Natural killer cell treated with Interleukin-12 subunit alpha and Interleukin-12 subunit beta and Interleukin-15 and Interleukin-18, amount 100 ng/mL, for 72 hours (primary cell): Measurements from ENCODE around the gene CX3CR1. TPM values are rescaled to one million over a fixed set of nuclear protein-coding genes. Genes with fewer than 3 reads are reported as not detected.
A peak's percentile ranks its signal among the peaks of the same experiment; 100 is the strongest.

ENCODE experiments used
- ATAC-seq, 2 donors: fragments of 150-1000 bp; cut with Tn5 transposase in 1 of 2; sonication (Bioruptor Pico), chemical (Tn5 transposase) in 1 of 2; 2 replicates each; pipeline ENCODE4 v1.10.0; 2021
- DNase-seq: peaks from one replicate; pipeline ENCODE4 v3.0.0; 2022; ENCODE audit warnings: low spot score
- H3K27ac Mint-ChIP-seq, 2 donors: 1 replicate in 1 of 2; 2 replicates in 1 of 2; pipeline ENCODE4 v1.8.0; 2022; ENCODE audit warnings: mixed read lengths in 2 of 2, mild to moderate bottlenecking in 1 of 2, moderate library complexity in 1 of 2
- H3K27me3 Mint-ChIP-seq, 2 donors: 1 replicate in 1 of 2; 2 replicates in 1 of 2; pipeline ENCODE4 v1.8.0; 2022; ENCODE audit warnings: mixed read lengths in 2 of 2
- H3K36me3 Mint-ChIP-seq: one replicate; pipeline ENCODE4 v1.8.0; 2022; ENCODE audit warnings: mixed read lengths
- H3K4me1 Mint-ChIP-seq, 2 donors: 1 replicate in 1 of 2; 2 replicates in 1 of 2; pipeline ENCODE4 v1.8.0; 2022; ENCODE audit warnings: low read depth in 2 of 2, mixed read lengths in 2 of 2, mild to moderate bottlenecking in 1 of 2
- H3K4me3 Mint-ChIP-seq: one replicate; pipeline ENCODE4 v1.8.0; 2022; ENCODE audit warnings: mixed read lengths
- H3K9me3 Mint-ChIP-seq: 2 replicates; pipeline ENCODE4 v1.8.0; 2022; ENCODE audit warnings: mixed read lengths
- total RNA-seq, 2 donors: library from RNA; stranded (reverse); gene quantifications; one replicate each; pipeline ENCODE4 v1.2.3, GENCODE V29; 2022

Gene CX3CR1
- total RNA-seq, 2 donors from 2014 or later: 5.8 to 18.4 TPM

DNA sequence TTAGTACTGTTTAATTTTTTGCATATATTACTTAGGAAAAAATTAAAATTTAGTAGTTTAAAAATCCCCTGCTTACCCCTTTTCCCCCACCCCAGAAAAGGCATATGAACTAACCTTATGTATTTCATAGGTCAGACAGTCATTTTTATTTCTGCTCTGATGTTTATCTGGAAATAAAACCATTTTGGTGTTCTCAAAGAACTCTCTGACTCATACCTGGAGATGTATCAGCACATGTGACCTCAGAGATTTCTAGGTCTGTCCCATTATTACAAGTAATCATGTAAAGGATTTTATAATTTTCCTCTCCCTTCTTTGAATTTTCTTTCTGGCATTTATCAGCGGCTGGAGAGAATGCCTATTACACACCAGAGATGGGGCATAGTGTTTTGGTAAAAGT is 35.6 kb upstream of the CX3CR1 start:
- ATAC-seq (peak in 1 of 2 donors; percentile 54), DNase-seq (no peak)
- H3K4me3 Mint-ChIP-seq: no peak overlapping the region
- peaks cover 4% of the 10 kb centered on the region for H3K9me3 Mint-ChIP-seq
- peaks cover 17% of the 10 kb centered on the region for H3K36me3 Mint-ChIP-seq
- peaks cover 0 to 5% of the 10 kb centered on the region in 2 donors for H3K4me1 Mint-ChIP-seq
- no peaks in the 10 kb centered on the region for H3K27me3 Mint-ChIP-seq
- no peak overlapping the region for H3K27ac Mint-ChIP-seq

DNA sequence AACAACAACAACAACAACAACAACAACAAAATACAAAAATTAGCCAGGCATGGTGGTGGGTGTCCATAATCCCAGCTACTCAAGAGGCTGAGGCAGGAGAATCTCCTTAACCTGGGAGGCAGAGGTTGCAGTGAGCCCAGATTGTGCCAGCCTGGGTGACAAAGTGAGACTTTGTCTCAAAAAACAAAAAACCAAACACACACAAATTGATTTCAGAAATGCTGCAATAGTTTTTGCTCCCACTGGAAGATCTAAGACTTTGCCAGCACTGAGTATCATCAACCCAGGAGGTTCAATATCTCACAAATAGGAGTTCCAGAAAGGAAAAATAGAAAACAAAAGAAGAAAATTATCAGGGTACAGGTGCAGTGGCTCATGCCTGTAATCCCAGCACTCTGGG is 33.5 kb upstream of the CX3CR1 start:
- peaks cover 0 to 3% of the 10 kb centered on the region in 2 donors for H3K27me3 Mint-ChIP-seq
- H3K4me3 Mint-ChIP-seq: no peak overlapping the region
- DNase-seq (no peak), ATAC-seq (no peak)
- H3K27ac Mint-ChIP-seq: no peak overlapping the region
- H3K9me3 Mint-ChIP-seq: peaks cover 4% of the 10 kb centered on the region
- peaks cover 0 to 5% of the 10 kb centered on the region in 2 donors for H3K4me1 Mint-ChIP-seq
- peaks cover 17% of the 10 kb centered on the region for H3K36me3 Mint-ChIP-seq

GRCh38 chr3:39302178-39302577 is 22.3 kb upstream of the CX3CR1 start:
- peaks cover 14 to 18% of the 10 kb centered on the region in 2 donors for H3K27me3 Mint-ChIP-seq
- H3K9me3 Mint-ChIP-seq: peaks cover 25% of the 10 kb centered on the region
- H3K36me3 Mint-ChIP-seq: peaks cover 43% of the 10 kb centered on the region
- no peaks in the 10 kb centered on the region for H3K4me1 Mint-ChIP-seq
- no peak overlapping the region for H3K27ac Mint-ChIP-seq
- H3K4me3 Mint-ChIP-seq: no peak overlapping the region
- no peak for DNase-seq
- no peak for ATAC-seq

DNA sequence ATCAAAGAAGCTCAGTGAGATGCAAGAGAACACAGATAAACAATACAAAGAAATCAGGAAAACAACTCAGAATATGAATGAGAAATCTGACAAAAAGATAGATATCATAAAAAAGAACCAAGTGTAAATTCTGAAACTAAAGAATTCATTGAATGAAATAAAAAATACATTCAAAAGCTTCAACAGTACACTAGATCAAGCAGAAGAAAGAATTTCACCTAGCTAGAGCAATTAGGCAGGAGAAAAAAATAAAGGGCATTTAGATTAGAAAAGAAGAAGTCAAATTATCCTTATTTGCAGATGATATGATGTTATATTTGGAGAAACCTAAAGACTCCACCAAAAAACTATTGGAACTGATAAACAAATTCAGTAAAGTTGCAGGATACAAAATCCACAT is 19.4 kb upstream of the CX3CR1 start:
- DNase-seq: no peak
- Mint-ChIP-seq H3K36me3 (peaks cover 36% of the 10 kb centered on the region), H3K4me1 (peaks cover 0 to 7% of the 10 kb centered on the region in 2 donors), H3K27me3 (peaks cover 7 to 10% of the 10 kb centered on the region in 2 donors), H3K4me3 (no peak overlapping the region), H3K27ac (no peak overlapping the region), H3K9me3 (peaks cover 25% of the 10 kb centered on the region)
- ATAC-seq: no peak

GRCh38 chr3:39296197-39297077 is 16.6 kb upstream of the CX3CR1 start:
- Mint-ChIP-seq H3K27ac (no peak overlapping the region), H3K36me3 (peaks cover 26% of the 10 kb centered on the region)

DNA sequence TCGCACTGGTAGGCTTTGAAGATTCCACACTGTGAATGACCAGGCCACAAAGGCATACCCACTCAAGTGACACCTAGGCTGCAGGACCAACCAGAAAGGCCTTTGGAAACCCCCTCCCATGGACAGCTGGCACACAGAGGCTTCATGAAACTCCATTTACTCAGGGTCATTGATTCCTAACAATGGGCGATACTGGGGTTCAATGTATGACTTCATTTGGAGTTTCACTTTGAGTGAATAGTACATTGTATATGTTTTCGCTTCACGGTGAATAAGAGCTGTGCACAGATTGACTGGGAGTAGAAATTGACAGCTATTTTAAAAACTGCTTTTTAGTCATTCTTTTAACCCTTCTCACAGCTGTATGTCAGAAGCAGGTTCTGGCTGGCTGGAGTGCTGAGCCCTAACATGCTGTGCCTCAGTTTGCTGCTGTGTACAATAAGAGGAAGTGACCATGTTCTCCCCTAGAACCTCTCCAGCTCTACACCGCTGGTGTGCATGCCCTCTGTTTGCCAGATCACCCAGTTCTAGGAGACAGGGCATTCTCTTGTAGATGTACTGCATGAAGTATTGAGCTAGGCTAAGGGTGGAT is 15.4 kb upstream of the CX3CR1 start:
- DNase-seq (no peak), ATAC-seq (peak in 1 of 2 donors; percentile 63)
- Mint-ChIP-seq H3K27ac (no peak overlapping the region), H3K36me3 (peaks cover 17% of the 10 kb centered on the region), H3K4me1 (peaks cover 8 to 13% of the 10 kb centered on the region in 2 donors), H3K27me3 (no peaks in the 10 kb centered on the region), H3K9me3 (peaks cover 13% of the 10 kb centered on the region), H3K4me3 (no peak overlapping the region)

More at GRCh38 chr3:39296197-39297077, 16.6 kb upstream of the CX3CR1 start:
- H3K27me3 Mint-ChIP-seq: peaks cover 0 to 4% of the 10 kb centered on the region in 2 donors
- ATAC-seq (no peak), DNase-seq (no peak)
- peaks cover 5 to 11% of the 10 kb centered on the region in 2 donors for H3K4me1 Mint-ChIP-seq
- no peak overlapping the region for H3K4me3 Mint-ChIP-seq
- H3K9me3 Mint-ChIP-seq: peaks cover 17% of the 10 kb centered on the region

DNA sequence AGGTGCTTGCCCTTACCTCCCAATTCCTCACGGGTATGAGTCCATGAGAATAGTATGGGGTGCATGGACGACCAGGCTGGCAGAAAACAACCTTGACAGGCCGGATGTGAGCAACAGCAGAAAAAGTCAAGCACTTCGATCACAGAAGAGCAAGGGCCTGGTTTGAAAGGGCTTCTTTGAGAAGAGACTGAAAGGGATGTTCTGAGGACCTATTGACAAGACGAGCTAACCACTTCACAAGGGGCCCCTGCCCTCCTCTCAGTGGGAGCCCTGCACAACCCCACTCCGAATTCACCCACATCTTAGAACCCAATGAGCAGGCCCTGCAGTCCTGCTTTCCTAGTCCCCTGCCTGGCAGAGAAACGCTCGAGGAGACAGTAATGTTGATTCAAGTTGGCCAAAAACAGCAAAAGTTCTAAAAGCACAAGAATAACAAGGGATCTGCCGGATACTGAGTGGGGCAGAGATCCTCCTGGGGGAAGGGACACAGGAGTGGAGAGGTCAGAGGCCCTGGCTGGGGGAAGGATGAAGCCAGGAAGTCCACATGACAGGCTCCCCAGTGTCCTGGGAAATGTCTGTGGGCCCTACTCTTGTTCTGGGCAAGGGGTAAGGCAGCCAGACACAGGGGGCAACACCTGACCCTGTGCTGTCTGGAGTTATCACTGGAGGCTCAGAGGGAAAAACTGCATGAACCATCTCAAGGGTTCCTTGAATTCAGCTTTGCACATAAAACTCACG is 14.8 kb upstream of the CX3CR1 start:
- DNase-seq: no peak

GRCh38 chr3:39292961-39293360 is 13.1 kb upstream of the CX3CR1 start:
- Mint-ChIP-seq H3K36me3 (no peaks in the 10 kb centered on the region), H3K4me3 (no peak overlapping the region), H3K4me1 (peaks cover 25 to 36% of the 10 kb centered on the region in 2 donors), H3K9me3 (no peaks in the 10 kb centered on the region), H3K27me3 (no peaks in the 10 kb centered on the region), H3K27ac (no peak overlapping the region)
- no peak for ATAC-seq
- no peak for DNase-seq

More for the DNA sequence above, 14.8 kb upstream of the CX3CR1 start:
- no peaks in the 10 kb centered on the region for H3K27me3 Mint-ChIP-seq
- ATAC-seq: no peak
- no peak overlapping the region for H3K4me3 Mint-ChIP-seq
- H3K4me1 Mint-ChIP-seq: peaks cover 13 to 19% of the 10 kb centered on the region in 2 donors
- H3K9me3 Mint-ChIP-seq: peaks cover 7% of the 10 kb centered on the region
- no peak overlapping the region for H3K27ac Mint-ChIP-seq
- H3K36me3 Mint-ChIP-seq: peaks cover 10% of the 10 kb centered on the region

DNA sequence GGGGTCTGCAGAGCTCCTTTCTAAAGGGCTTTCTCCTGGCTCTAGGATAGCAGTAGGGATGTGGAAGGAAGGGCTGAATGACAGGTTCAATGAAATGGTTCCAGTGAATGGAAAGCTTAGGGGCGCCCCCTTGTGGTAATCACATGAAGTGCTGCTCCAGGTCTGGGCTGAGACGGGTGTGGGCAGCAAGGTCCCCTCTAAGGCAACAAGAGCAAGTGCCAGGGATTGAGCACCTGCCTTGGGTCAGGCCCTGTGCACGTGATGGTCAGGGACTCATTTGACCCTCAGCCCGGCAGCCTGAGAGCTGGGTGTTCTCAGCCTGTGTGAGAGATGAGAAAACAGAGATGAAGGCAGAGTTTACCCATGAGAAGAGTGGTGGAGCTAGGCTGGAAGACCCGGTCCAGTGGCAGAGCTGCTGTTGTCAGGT is 12.1 kb upstream of the CX3CR1 start:
- no peaks in the 10 kb centered on the region for H3K9me3 Mint-ChIP-seq
- H3K4me1 Mint-ChIP-seq: peaks cover 31 to 36% of the 10 kb centered on the region in 2 donors
- peak overlapping the region in 1 of 2 donors; percentile 12 for H3K27ac Mint-ChIP-seq

GRCh38 chr3:39290255-39290654 is 10.4 kb upstream of the CX3CR1 start:
- no peaks in the 10 kb centered on the region for H3K27me3 Mint-ChIP-seq
- peaks cover 30 to 31% of the 10 kb centered on the region in 2 donors for H3K4me1 Mint-ChIP-seq
- peak overlapping the region in 1 of 2 donors; percentile 71 for H3K27ac Mint-ChIP-seq
- ATAC-seq (peak in 1 of 2 donors; percentile 33), DNase-seq (no peak)
- no peaks in the 10 kb centered on the region for H3K9me3 Mint-ChIP-seq
- H3K4me3 Mint-ChIP-seq: no peak overlapping the region
- H3K36me3 Mint-ChIP-seq: no peaks in the 10 kb centered on the region

More for the DNA sequence above, 12.1 kb upstream of the CX3CR1 start:
- Mint-ChIP-seq H3K36me3 (no peaks in the 10 kb centered on the region), H3K27me3 (no peaks in the 10 kb centered on the region), H3K4me3 (no peak overlapping the region)
- DNase-seq: peak; percentile 79
- ATAC-seq: peak; percentile 54 to 72

DNA sequence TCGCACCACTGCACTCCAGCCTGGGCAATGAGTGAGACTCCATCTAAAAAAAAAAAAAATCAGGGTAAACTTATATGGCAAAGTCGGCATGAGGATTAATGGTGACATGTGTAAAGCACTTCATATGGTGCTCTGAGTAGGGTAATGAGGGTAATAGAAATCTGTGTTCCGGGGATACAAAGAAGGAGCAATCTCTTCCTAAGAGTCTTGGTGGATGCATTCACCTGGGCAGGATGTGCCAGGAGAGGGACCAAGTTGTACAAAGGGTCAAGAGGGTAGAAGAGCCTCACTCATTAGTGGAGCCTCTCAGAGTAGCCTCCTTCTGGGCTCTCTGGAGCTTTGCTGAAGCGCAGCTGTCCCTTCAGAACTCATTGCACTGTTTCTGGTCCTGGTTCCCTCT is 9.3 kb upstream of the CX3CR1 start:
- no peak for ATAC-seq
- Mint-ChIP-seq H3K27me3 (no peaks in the 10 kb centered on the region), H3K27ac (peak overlapping the region; percentile 53 to 71), H3K4me3 (no peak overlapping the region), H3K9me3 (no peaks in the 10 kb centered on the region), H3K36me3 (no peaks in the 10 kb centered on the region), H3K4me1 (peaks cover 38% of the 10 kb centered on the region in 2 donors)
- DNase-seq: no peak

DNA sequence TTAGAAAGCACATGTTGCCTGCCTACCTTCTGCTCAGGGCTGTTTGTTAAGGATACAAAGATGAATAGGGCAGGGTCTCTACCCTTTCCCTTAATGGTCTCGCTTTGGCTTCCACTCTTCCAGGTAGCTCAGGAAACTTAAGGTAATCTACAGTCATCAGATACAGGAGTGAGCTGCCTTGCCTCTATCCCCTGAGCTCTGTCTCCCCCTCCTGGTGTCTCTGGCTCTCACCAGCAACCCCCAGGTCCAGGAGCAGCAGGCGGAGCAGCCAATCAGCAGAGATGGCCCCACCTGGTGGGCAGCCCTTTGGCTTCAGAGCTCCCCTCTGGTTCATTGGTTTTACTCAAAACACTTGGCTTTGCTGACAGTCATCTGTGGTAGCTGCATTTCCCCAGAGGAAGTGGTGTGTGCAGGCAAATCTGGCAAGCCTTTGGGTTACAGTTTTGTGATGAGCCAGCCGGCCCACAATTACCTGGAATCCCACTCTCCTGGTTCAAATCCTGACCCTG is 8.5 kb upstream of the CX3CR1 start:
- Mint-ChIP-seq H3K27me3 (no peaks in the 10 kb centered on the region), H3K4me3 (no peak overlapping the region), H3K27ac (peak overlapping the region; percentile 53 to 71), H3K9me3 (no peaks in the 10 kb centered on the region), H3K4me1 (peaks cover 39 to 41% of the 10 kb centered on the region in 2 donors), H3K36me3 (no peaks in the 10 kb centered on the region)
- DNase-seq: peak; percentile 87
- ATAC-seq: peak; percentile 96 to 97
